Memory B cell (primary cell): ENCODE measurements around the gene CUL1.

Source experiments
- ATAC-seq: fragments of 150-1000 bp; cut with Tn5 transposase; 2 replicates; pipeline ENCODE4 v1.10.0; 2021; ENCODE audit warnings: low read depth, mild to moderate bottlenecking, moderate library complexity
- DNase-seq, 2 donors: peaks; one replicate each; pipeline ENCODE4 v3.0.0; 2022; ENCODE audit warnings: low spot score in 2 of 2
- H3K27ac Mint-ChIP-seq: one replicate; pipeline ENCODE4 v1.8.0; 2022; ENCODE audit warnings: mild to moderate bottlenecking, moderate library complexity, mixed read lengths
- H3K27me3 Mint-ChIP-seq: one replicate; pipeline ENCODE4 v1.8.0; 2022; ENCODE audit warnings: mixed read lengths
- H3K36me3 Mint-ChIP-seq: one replicate; pipeline ENCODE4 v1.8.0; 2022; ENCODE audit warnings: mild to moderate bottlenecking, mixed read lengths
- H3K4me1 Mint-ChIP-seq: one replicate; pipeline ENCODE4 v1.8.0; 2022; ENCODE audit warnings: mixed read lengths
- H3K4me3 Mint-ChIP-seq: one replicate; pipeline ENCODE4 v1.8.0; 2022; ENCODE audit warnings: mild to moderate bottlenecking, moderate library complexity, mixed read lengths
- H3K9me3 Mint-ChIP-seq: one replicate; pipeline ENCODE4 v1.8.0; 2022; ENCODE audit warnings: mixed read lengths

CUL1 gene

GRCh38 chr7:148684289-148684830 lies 14.3 kb upstream of the CUL1 start:
- Mint-ChIP-seq H3K4me1 (no peaks in the 10 kb centered on the region), H3K27ac (no peak overlapping the region), H3K4me3 (no peak overlapping the region), H3K36me3 (no peaks in the 10 kb centered on the region), H3K27me3 (peaks cover 7% of the 10 kb centered on the region), H3K9me3 (peaks cover 8% of the 10 kb centered on the region)
- ATAC-seq: no peak
- no peak for DNase-seq

- Mint-ChIP-seq H3K27ac (no peak overlapping the region), H3K36me3 (no peaks in the 10 kb centered on the region), H3K27me3 (peaks cover 12% of the 10 kb centered on the region), H3K4me1 (no peaks in the 10 kb centered on the region), H3K9me3 (peaks cover 4% of the 10 kb centered on the region), H3K4me3 (no peak overlapping the region)
- ATAC-seq: no peak
- DNase-seq: no peak
Measured at GRCh38 chr7:148686312-148686937, 12.3 kb upstream of the CUL1 start.

- Mint-ChIP-seq H3K36me3 (no peaks in the 10 kb centered on the region), H3K4me1 (no peaks in the 10 kb centered on the region), H3K27me3 (peaks cover 12% of the 10 kb centered on the region), H3K9me3 (no peaks in the 10 kb centered on the region), H3K4me3 (no peak overlapping the region), H3K27ac (no peak overlapping the region)
- ATAC-seq: no peak
- no peak for DNase-seq
Measured at GRCh38 chr7:148687555-148687954, 11.1 kb upstream of the CUL1 start.

- Mint-ChIP-seq H3K36me3 (no peaks in the 10 kb centered on the region), H3K4me1 (no peaks in the 10 kb centered on the region), H3K27me3 (peaks cover 12% of the 10 kb centered on the region), H3K4me3 (no peak overlapping the region), H3K9me3 (no peaks in the 10 kb centered on the region), H3K27ac (no peak overlapping the region)
- no peak for DNase-seq
- no peak for ATAC-seq
Measured at GRCh38 chr7:148688526-148688925, 10.2 kb upstream of the CUL1 start.

- DNase-seq (no peak), ATAC-seq (no peak)
- Mint-ChIP-seq H3K4me1 (peaks cover 12% of the 10 kb centered on the region), H3K36me3 (no peaks in the 10 kb centered on the region), H3K27ac (no peak overlapping the region), H3K9me3 (no peaks in the 10 kb centered on the region), H3K27me3 (peaks cover 7% of the 10 kb centered on the region), H3K4me3 (no peak overlapping the region)
Measured at GRCh38 chr7:148693651-148694050, 5.1 kb upstream of the CUL1 start.

GRCh38 chr7:148694631-148695030 lies 4.1 kb upstream of the CUL1 start:
- Mint-ChIP-seq H3K27ac (no peak overlapping the region), H3K4me1 (peaks cover 12% of the 10 kb centered on the region), H3K27me3 (peaks cover 5% of the 10 kb centered on the region), H3K4me3 (no peak overlapping the region), H3K9me3 (no peaks in the 10 kb centered on the region), H3K36me3 (no peaks in the 10 kb centered on the region)
- DNase-seq (no peak), ATAC-seq (no peak)

- no peak for DNase-seq
- H3K36me3 Mint-ChIP-seq: no peaks in the 10 kb centered on the region
- H3K4me3 Mint-ChIP-seq: no peak overlapping the region
- H3K27me3 Mint-ChIP-seq: no peaks in the 10 kb centered on the region
- H3K4me1 Mint-ChIP-seq: peaks cover 24% of the 10 kb centered on the region
- no peak for ATAC-seq
- H3K9me3 Mint-ChIP-seq: no peaks in the 10 kb centered on the region
- no peak overlapping the region for H3K27ac Mint-ChIP-seq
Measured at GRCh38 chr7:148695953-148696352, 2.8 kb upstream of the CUL1 start.

- Mint-ChIP-seq H3K36me3 (no peaks in the 10 kb centered on the region), H3K4me3 (no peak overlapping the region), H3K27ac (no peak overlapping the region), H3K9me3 (no peaks in the 10 kb centered on the region), H3K27me3 (no peaks in the 10 kb centered on the region), H3K4me1 (peaks cover 32% of the 10 kb centered on the region)
- ATAC-seq: no peak
- no peak for DNase-seq
Measured at GRCh38 chr7:148696787-148697186, 1.9 kb upstream of the CUL1 start.

- H3K36me3 Mint-ChIP-seq: no peaks in the 10 kb centered on the region
- peaks cover 33% of the 10 kb centered on the region for H3K4me1 Mint-ChIP-seq
- DNase-seq (peak in 1 of 2 donors; percentile 9), ATAC-seq (no peak)
- no peaks in the 10 kb centered on the region for H3K9me3 Mint-ChIP-seq
- H3K4me3 Mint-ChIP-seq: peak overlapping the region; percentile 92
- H3K27ac Mint-ChIP-seq: peak overlapping the region; percentile 91
- no peaks in the 10 kb centered on the region for H3K27me3 Mint-ChIP-seq
Measured at GRCh38 chr7:148697256-148698006, 1.3 kb upstream of the CUL1 start.

- H3K27me3 Mint-ChIP-seq: no peaks in the 10 kb centered on the region
- no peak for DNase-seq
Measured at GRCh38 chr7:148698007-148698396, 701 bp upstream of the CUL1 start.

GRCh38 chr7:148699024-148699781 lies 500 bp downstream of the CUL1 start:
- ATAC-seq (peak; percentile 34), DNase-seq (peak in 1 of 2 donors; percentile 54)
- no peaks in the 10 kb centered on the region for H3K9me3 Mint-ChIP-seq
- H3K4me3 Mint-ChIP-seq: peak overlapping the region; percentile 92
- H3K36me3 Mint-ChIP-seq: no peaks in the 10 kb centered on the region
- peaks cover 40% of the 10 kb centered on the region for H3K4me1 Mint-ChIP-seq
- no peaks in the 10 kb centered on the region for H3K27me3 Mint-ChIP-seq
- peak overlapping the region; percentile 91 for H3K27ac Mint-ChIP-seq

More at GRCh38 chr7:148698007-148698396, 701 bp upstream of the CUL1 start:
- Mint-ChIP-seq H3K27ac (peak overlapping the region; percentile 91), H3K36me3 (no peaks in the 10 kb centered on the region), H3K4me3 (peak overlapping the region; percentile 92), H3K9me3 (no peaks in the 10 kb centered on the region), H3K4me1 (peaks cover 39% of the 10 kb centered on the region)
- peak; percentile 3 for ATAC-seq

- ATAC-seq (no peak), DNase-seq (no peak)
- Mint-ChIP-seq H3K4me3 (peak overlapping the region; percentile 92), H3K27me3 (no peaks in the 10 kb centered on the region), H3K27ac (peak overlapping the region; percentile 91), H3K4me1 (peaks cover 42% of the 10 kb centered on the region), H3K9me3 (no peaks in the 10 kb centered on the region), H3K36me3 (no peaks in the 10 kb centered on the region)
Measured at GRCh38 chr7:148699782-148700629, 1.3 kb downstream of the CUL1 start.

- no peaks in the 10 kb centered on the region for H3K27me3 Mint-ChIP-seq
- ATAC-seq (no peak), DNase-seq (no peak)
- peaks cover 43% of the 10 kb centered on the region for H3K4me1 Mint-ChIP-seq
- peak overlapping the region; percentile 92 for H3K4me3 Mint-ChIP-seq
- H3K36me3 Mint-ChIP-seq: no peaks in the 10 kb centered on the region
- H3K27ac Mint-ChIP-seq: peak overlapping the region; percentile 91
- no peaks in the 10 kb centered on the region for H3K9me3 Mint-ChIP-seq
Measured at GRCh38 chr7:148700661-148701064, 2.0 kb downstream of the CUL1 start.
